HG03097 (cell line): ENCODE data around the gene CISH.

Experiments used
- ATAC-seq: cut with Tn5 transposase; IDR thresholded peaks from one replicate; pipeline ENCODE4 v1.9.1; 2021; ENCODE audit not compliant: unreplicated experiment, low FRiP score

Gene CISH

GRCh38 chr3:50611464-50612233 is at the start of gene CISH:
TSS of gene CISH (minus strand) at chr3:50611774. CDS start at chr3:50611650, 124 bp downstream.
- ATAC-seq = peak; percentile 49

DNA sequence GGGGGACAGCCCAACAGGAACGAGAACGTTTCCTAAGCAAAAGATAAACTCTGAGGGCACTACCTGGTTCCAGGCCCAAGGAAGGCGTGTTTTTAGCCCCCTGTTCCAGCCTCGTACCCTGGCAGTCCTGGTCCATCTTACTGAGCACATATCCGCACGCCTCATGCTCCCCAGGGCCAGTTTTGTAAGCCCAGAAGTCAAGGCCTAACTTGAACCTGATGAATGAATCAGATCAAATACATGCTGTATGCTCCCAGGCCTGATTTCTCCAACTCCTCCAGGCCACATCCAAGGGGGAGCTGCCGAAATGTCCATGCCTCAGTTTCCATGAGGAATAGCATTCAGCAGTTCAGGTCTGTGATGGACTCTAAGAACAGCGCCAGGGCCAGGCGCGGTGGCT is 48.8 kb upstream of the CISH start:
- ATAC-seq = no peak

DNA sequence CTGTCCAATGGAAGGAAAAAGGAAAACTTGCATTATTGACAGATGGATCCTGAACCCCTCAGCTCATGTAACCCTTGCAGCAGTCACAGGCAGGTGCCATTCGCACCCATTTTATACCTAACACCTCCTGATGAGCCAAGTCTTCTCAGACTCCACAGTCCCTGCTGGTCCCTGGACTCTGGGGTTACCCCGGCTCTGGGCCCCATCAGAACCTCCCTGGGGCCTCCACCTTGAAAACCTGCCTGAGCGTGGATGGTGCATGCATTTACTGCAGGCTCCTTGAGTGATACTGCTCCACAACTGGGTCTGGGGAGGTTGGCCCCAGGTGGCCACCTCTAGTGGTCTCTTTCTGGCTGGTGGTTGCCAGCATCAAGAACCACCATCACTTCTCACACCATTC is 47.3 kb upstream of the CISH start:
- no peak for ATAC-seq

DNA sequence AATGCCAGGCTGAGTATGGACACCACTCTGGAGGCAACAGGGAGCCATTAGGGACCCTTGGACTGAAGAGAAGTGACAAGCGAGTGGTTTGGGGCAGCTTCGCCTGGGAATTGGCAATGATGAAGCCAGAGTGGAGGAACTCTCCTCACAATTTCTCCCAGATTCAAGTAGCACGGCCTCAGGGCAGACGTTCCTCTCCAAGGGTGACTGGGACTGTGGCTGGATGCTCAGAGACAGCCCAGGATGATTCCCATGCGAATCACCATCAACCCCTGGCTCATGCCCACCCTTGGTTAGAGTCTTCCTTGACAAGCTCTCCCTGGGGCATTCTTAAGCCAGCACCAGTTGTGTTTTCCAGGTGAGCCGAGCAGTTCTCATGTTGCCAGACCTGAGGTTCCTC is 46.8 kb upstream of the CISH start:
- no peak for ATAC-seq

GRCh38 chr3:50657816-50658215 is 46.2 kb upstream of the CISH start:
- ATAC-seq = no peak

GRCh38 chr3:50657407-50657806 is 45.8 kb upstream of the CISH start:
- no peak for ATAC-seq

- no peak for ATAC-seq
Measured at GRCh38 chr3:50656417-50657195, 45.0 kb upstream of the CISH start.

- ATAC-seq = no peak
Measured at GRCh38 chr3:50655009-50655830, 43.6 kb upstream of the CISH start.

- no peak for ATAC-seq
Measured at GRCh38 chr3:50653937-50654595, 42.5 kb upstream of the CISH start.

DNA sequence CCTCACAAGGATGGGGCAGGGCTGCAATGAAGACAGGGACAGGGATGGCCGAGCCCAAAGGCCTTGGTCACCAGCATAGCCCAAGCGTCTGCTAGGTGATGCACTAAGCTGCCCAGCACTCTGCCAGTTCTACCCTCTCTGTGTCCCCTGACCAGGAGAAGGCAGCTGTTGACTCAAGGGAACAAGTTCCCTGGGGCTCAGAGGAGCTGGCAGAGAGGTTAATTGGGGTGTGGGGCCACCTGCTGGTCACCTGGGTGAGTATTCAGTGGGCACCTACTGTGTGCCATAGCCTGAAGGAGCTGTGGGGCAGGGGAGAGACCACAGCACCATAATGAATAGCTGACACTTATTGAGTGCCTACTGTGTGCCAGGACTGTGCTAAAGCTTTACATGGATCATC is 41.1 kb upstream of the CISH start:
- no peak for ATAC-seq

DNA sequence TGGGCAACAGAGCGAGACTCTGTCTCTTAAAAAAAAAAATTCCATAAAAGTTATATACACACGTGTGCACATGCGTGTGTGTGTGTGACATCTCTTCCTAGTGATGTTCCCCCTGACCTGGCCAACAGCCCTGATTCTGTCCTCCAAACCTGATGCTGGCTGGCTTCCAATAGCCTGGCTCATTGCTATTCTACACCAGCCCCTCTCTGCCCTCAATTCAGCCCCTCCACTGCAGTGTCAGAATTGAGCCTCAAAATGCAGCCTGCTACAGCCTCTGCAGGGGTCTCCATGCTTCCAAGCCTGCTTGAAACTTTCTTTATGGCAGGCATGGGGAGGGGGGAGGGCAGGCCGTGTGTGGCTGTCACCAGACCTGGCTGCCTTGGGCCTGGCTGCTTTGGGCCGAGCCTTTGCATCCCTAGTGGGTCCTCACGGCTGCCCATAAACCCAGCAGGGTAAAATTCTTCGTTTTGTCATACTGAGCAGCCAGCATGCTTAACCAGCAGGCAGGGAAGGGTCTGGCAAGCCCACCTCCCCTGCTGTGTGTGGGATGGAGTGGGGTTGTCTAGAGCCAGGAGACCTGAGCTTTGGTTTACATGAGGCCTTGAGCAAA is 40.5 kb upstream of the CISH start:
- no peak for ATAC-seq

DNA sequence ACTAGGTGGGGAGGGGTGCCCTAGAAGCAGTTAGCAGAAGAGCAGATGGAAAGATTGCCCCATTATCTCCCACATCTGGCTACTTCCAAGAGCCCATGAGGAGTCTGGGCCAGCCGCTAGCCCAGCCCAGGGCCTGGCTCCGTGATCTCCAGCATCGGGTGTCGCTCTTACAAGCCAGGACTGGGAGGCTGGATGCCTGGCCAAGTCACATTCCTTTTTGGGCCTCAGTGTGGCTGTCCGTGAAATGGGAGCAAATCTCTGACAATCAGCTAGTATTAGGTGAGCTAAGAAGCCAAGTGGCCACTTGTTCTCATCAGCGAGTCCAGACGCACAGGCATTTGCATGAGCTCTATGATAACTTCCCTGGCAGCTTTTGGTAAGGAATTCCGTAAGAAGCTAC is 39.9 kb upstream of the CISH start:
- no peak for ATAC-seq

GRCh38 chr3:50650018-50650417 is 38.4 kb upstream of the CISH start:
- no peak for ATAC-seq

GRCh38 chr3:50649451-50649931 is 37.9 kb upstream of the CISH start:
- ATAC-seq = no peak

- ATAC-seq = no peak
Measured at GRCh38 chr3:50648944-50649343, 37.4 kb upstream of the CISH start.

DNA sequence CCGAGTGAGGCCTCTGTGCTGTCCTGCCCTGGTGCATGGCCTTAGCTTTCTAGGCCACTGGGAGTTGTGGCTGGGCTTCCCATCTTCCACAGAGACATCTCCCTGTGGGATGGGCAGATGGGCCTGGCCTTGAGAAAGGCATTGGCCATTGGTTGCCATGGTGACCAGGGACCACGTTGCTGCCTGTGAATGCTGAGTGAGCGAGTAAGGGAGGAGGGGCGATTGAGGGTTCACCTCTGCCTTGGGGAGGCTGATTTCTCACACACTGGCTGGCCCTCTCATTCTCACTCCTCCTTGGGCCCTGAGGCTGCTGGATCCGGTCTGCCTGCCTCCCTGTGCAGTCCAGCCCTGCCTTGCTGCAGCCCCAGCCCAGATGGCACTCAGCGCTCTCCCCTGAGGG is 36.7 kb upstream of the CISH start:
- no peak for ATAC-seq

DNA sequence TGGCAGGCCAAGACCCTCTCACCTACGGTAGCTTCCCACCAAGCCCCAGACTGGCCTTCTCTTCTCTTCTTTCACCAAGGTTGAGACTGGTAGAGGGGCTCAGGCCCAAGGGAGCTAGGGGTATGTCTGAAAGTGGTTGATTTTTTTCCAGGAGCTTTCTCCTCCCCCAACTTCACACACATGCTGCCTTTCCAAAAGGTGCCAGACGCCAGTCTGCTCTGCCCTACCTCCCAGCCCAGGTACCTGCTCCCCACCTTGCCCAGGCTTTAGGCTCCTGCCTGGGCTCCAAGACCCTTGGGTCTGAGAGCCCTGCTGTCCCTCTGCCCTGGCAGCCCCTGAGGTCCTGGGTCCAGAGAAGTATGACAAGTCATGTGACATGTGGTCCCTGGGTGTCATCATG is 33.8 kb upstream of the CISH start:
- ATAC-seq = no peak

- ATAC-seq = no peak
Measured at GRCh38 chr3:50644561-50644960, 33.0 kb upstream of the CISH start.

DNA sequence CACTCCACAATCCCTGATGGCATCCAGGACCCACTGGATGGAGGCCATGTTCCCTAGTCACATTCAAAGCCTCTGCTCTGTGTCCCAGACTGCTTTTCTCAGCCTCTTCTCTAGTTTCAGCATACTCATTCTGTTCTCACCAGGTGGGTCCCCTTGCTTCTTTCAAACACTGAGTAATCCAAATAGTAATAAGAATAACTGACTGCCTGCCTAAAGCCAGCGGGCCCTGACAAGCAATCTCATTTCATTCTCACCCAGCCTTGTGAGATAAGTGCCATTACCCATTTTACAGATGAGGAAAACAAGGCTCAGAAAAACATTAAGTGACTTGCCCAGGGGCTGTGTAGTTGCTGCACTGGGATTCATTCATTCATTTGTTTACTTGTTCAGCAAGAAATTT is 30.8 kb upstream of the CISH start:
- no peak for ATAC-seq

DNA sequence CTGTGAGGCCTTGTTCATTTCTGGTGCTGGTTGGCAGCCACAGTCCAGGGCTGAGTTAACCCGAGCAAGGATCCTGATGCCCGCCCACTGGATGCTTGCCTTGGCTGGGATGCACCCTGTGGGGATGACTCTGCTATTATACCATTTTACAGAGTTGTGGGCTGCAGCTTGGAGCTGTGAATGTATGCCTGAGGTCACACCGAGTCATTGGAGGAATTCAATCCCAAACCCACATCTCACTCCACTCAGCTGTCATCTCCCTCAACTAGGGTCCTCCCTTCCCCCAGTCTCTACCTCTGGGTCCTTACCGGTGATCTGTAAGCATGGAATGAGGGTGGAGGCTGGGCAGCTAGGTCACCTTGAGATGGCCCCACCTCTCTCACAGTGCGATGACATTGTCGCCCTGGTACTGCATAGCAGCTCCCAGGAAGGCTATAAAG is 27.5 kb upstream of the CISH start:
- ATAC-seq = no peak
